K562 (cell line): ENCODE measurements around the gene SPSB1. TPM values are rescaled to one million over a fixed set of nuclear protein-coding genes. Genes with fewer than 3 reads are reported as not detected.

Source experiments
- ATAC-seq: fragments of 200-7000 bp; cut with Tn5 transposase; 3 replicates; pipeline ENCODE4 v1.9.1; 2020; ENCODE audit warnings: moderate library complexity
- BruUV-seq: library from RNA; stranded (reverse); fragments of 400-500 nt; replicated peaks from 2 replicates; lab custom pipeline; 2021; lab: Mats Ljungman, UMichigan
- CTCF ChIA-PET: fragments of 300-600 bp; formaldehyde crosslinking; extraction: SDS; loops from one replicate; lab custom pipeline; 2021; ENCODE audit warnings: low intra/inter-chr PET ratio; lab: Yijun Ruan, JAX
- POLR2A ChIA-PET: fragments of 300-600, 350-650 bp; sonication (Branson Sonifier 250); formaldehyde crosslinking; extraction: SDS; loops from one replicate; lab custom pipeline; 2021; ENCODE audit warnings: antibody characterized with exemption, inconsistent platforms; lab: Yijun Ruan, JAX
- DNase-seq, 4 experiments: peaks; one replicate each; pipeline versions ENCODE4 v3.0.0 to v3.0.0-alpha.2; 2011 to 2018; ENCODE audit warnings: low spot score in 3 of 4, mixed read lengths in 3 of 4; ENCODE audit errors: extremely low read depth in 1 of 4
- FAIRE-seq: peaks from 2 replicates; lab custom pipeline; 2011; peaks lifted over from hg19 to GRCh38; lab: Jason Lieb, UNC
- H2AFZ ChIP-seq: 2 replicates; pipeline ENCODE4 v1.6.0; 2011; ENCODE audit warnings: low read depth, low read length, control low read depth, inconsistent platforms
- H3K27ac ChIP-seq: fragments of 200-600 bp; 3 replicates; pipeline ENCODE4 v1.8.0; 2011; ENCODE audit warnings: low read depth, mild to moderate bottlenecking, control low read depth, inconsistent platforms, low read length, moderate library complexity, mixed read lengths; ENCODE audit errors: extremely low read depth
- H3K27me3 ChIP-seq, 2 experiments: fragments of 300-600 bp in 1 of 2; 2 replicates in 1 of 2; 3 replicates in 1 of 2; pipeline versions ENCODE4 v1.6.0 to v1.8.0; 2011; ENCODE audit warnings: inconsistent platforms in 2 of 2, low read length in 2 of 2, mild to moderate bottlenecking in 1 of 2, mixed read lengths in 1 of 2, moderate library complexity in 1 of 2; ENCODE audit not compliant: control insufficient read depth in 2 of 2, insufficient read depth in 2 of 2
- H3K36me3 ChIP-seq: fragments of 300-600 bp; 3 replicates; pipeline ENCODE4 v1.8.0; 2011; ENCODE audit warnings: mild to moderate bottlenecking, low read length, inconsistent platforms; ENCODE audit not compliant: control insufficient read depth, insufficient read depth
- H3K4me1 ChIP-seq, 2 experiments: fragments of 200-600 bp in 1 of 2; replicated peaks in 1 of 2; 2 replicates in 1 of 2; 3 replicates in 1 of 2; pipeline versions ENCODE4 v1.5.1 to v1.8.0; 2011; ENCODE audit warnings: inconsistent platforms in 2 of 2, low read length in 2 of 2, mild to moderate bottlenecking in 1 of 2, mixed read lengths in 1 of 2, moderate library complexity in 1 of 2; ENCODE audit not compliant: control insufficient read depth in 2 of 2, insufficient read depth in 2 of 2
- H3K4me2 ChIP-seq: 2 replicates; pipeline ENCODE4 v1.6.1; 2011; ENCODE audit warnings: low read length, control low read depth, inconsistent platforms, mixed read lengths; ENCODE audit not compliant: insufficient read depth
- H3K4me3 ChIP-seq: fragments of 200-600 bp; sonication (generic), shearing (Covaris generic); 2 replicates; pipeline ENCODE4 v1.5.1; 2016; ENCODE audit warnings: control low read depth, inconsistent platforms
- H3K79me2 ChIP-seq: fragments of 200-600 bp; 3 replicates; pipeline ENCODE4 v1.8.0; 2011; ENCODE audit warnings: low read length, inconsistent platforms; ENCODE audit not compliant: control insufficient read depth, insufficient read depth
- H3K9ac ChIP-seq, 2 experiments: 2 replicates each; pipeline versions ENCODE4 v1.6.0 to v1.6.1; 2011; ENCODE audit warnings: low read depth in 2 of 2, low read length in 2 of 2, control low read depth in 1 of 2, inconsistent platforms in 1 of 2, mild to moderate bottlenecking in 1 of 2, mixed read lengths in 1 of 2; ENCODE audit not compliant: insufficient read depth in 1 of 2
- H3K9me1 ChIP-seq: one replicate; pipeline ENCODE4 v1.6.0; 2011; ENCODE audit warnings: inconsistent platforms, mild to moderate bottlenecking, low read length, moderate library complexity; ENCODE audit not compliant: control insufficient read depth, insufficient read depth
- H3K9me3 ChIP-seq: replicated peaks from 2 replicates; pipeline ENCODE4 v1.5.1; 2011; ENCODE audit warnings: low read depth, low read length, inconsistent platforms; ENCODE audit not compliant: control insufficient read depth, insufficient read depth
- H4K20me1 ChIP-seq: replicated peaks from 2 replicates; pipeline ENCODE4 v1.6.1; 2011; ENCODE audit warnings: low read length, inconsistent platforms, mixed read lengths; ENCODE audit not compliant: control insufficient read depth, insufficient read depth
- BRF1 ChIP-seq: IDR thresholded peaks from 3 replicates; pipeline ENCODE4 v1.6.1; 2011; ENCODE audit warnings: borderline replicate concordance, mild to moderate bottlenecking; ENCODE audit not compliant: insufficient read length; ENCODE audit errors: extremely low read depth
- CEBPG ChIP-seq, 3 experiments: fragments of 200-800 bp in 1 of 3; sonication (Bioruptor generic) in 1 of 3; sonication (generic) in 1 of 3; formaldehyde crosslinking in 1 of 3; IDR thresholded peaks in 2 of 3; conservative IDR thresholded peaks in 1 of 3; 2 replicates each; pipeline versions ENCODE4 v1.6.1 to v1.8.0; 2016 to 2022; ENCODE audit warnings: missing compliant biosample characterization in 2 of 3, missing genetic modification characterization in 2 of 3, mild to moderate bottlenecking in 1 of 3, missing genetic modification reagents in 1 of 3
- EGR1 ChIP-seq: fragments of 450-650 bp; conservative IDR thresholded peaks from 2 replicates; pipeline ENCODE4 v1.6.1; 2017; ENCODE audit warnings: mild to moderate bottlenecking
- HCFC1 ChIP-seq: IDR thresholded peaks from 2 replicates; pipeline ENCODE4 v1.6.1; 2012; ENCODE audit warnings: low read depth, low read length, improper control_type of control experiment
- KAT2B ChIP-seq: IDR thresholded peaks from one replicate; pipeline ENCODE4 v1.6.1; 2012; ENCODE audit warnings: low read depth, mild to moderate bottlenecking, control low read depth, inconsistent platforms, low read length, moderate library complexity
- MAFF ChIP-seq: IDR thresholded peaks from 2 replicates; pipeline ENCODE4 v1.6.1; 2012; ENCODE audit warnings: low read length, improper control_type of control experiment
- TAF15 ChIP-seq: fragments of 200-400 bp; formaldehyde crosslinking; IDR thresholded peaks from 2 replicates; pipeline ENCODE4 v1.6.1; 2017; ENCODE audit warnings: mild to moderate bottlenecking, low read depth, low read length, moderate library complexity
- YBX1 ChIP-seq: fragments of 450-650 bp; IDR thresholded peaks from 2 replicates; pipeline ENCODE4 v1.7.1; 2016; ENCODE audit warnings: mild to moderate bottlenecking
- WGBS: fragments of 100-300 bp; shearing (Covaris generic); methylation state at CpG from one replicate; pipeline ENCODE4 v1.1.6; 2016; ENCODE audit warnings: low coverage, mixed read lengths; ENCODE audit not compliant: insufficient coverage; ENCODE audit errors: missing lambda C conversion rate; 5-methylcytosine and 5-hydroxymethylcytosine counted together
- in situ Hi-C: fragments of 300-500 bp; cut with MboI; formaldehyde crosslinking; loops from 4 replicates; pipeline ENCODE4 v1.15.0; 2018; ENCODE audit warnings: inconsistent platforms, mixed read lengths
- intact Hi-C: fragments of 100-400 bp; cut with micrococcal nuclease; formaldehyde crosslinking; loops from 2 replicates; pipeline ENCODE4 v1.14.2; 2022
- polyA plus RNA-seq, 8 experiments: library from polyadenylated mRNA; depleted of rRNA in 4 of 8; stranded (reverse) in 5 of 8; unstranded in 3 of 8; fragments of >200 nt; fragmentation: Nextera tagmentation in 2 of 8; fragmentation: Illumina TruSeq in 1 of 8; extraction: Ambion mirVana in 2 of 8; extraction: Trizol in 1 of 8; gene quantifications; 2 replicates each; pipeline versions ENCODE4 v1.2.1 to v1.2.3, GENCODE V29; 2011 to 2014; ENCODE audit warnings: inconsistent platforms in 1 of 8, missing spikeins in 1 of 8
- total RNA-seq, 7 experiments: library from RNA; depleted of rRNA in 6 of 7; stranded (reverse); fragments of >200 nt in 6 of 7; fragmentation: Illumina TruSeq in 2 of 7; extraction: Trizol in 2 of 7; gene quantifications; 2 replicates each; pipeline versions ENCODE4 v1.2.1 to v1.2.3, GENCODE V29; 2011 to 2021; ENCODE audit warnings: low replicate concordance in 1 of 7

The SPSB1 gene
- total and polyA plus RNA-seq, 9 of the 15 experiments (the other 6 are each of a cell fraction or from before 2014, with no cell fraction given): 0.06 to 0.35 (median 0.14) TPM; not detected in 6

DNA sequence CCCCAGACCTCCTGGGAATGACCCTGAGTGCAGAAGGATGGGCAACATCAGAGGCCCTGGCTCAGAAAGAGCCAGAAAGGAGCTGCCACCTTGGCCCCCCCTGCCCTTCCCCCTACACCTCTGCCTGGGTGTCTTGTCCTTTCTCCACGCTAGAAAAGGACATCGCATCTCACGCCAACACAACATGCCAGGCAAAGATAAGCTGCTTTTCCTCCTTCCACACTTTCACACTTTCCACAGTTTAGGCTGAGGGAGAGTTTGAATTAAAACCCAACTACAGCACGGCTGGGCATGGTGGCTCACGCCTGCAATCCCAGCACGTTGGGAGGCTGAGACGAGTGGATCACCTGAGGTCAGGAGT, 109.5 kb downstream of the SPSB1 start:
- DNase-seq (no peak), FAIRE-seq (no peak), ATAC-seq (no peak)
- no TSS peak for BruUV-seq
- Histone ChIP-seq H3K9me1 (no peaks in the 10 kb centered on the region), H3K4me3 (no peak overlapping the region), H2AFZ (no peak overlapping the region), H3K27me3 (peaks cover 62 to 86% of the 10 kb centered on the region in 2 experiments), H3K9me3 (no peaks in the 10 kb centered on the region), H3K4me2 (no peak overlapping the region), H3K27ac (no peak overlapping the region), H3K4me1 (peaks cover 0 to 6% of the 10 kb centered on the region in 2 experiments; a peak in 1 of 5 replicates), H3K9ac (no peak overlapping the region), H4K20me1 (peaks cover 5% of the 10 kb centered on the region; the same call in 1 of the 2 replicates), H3K36me3 (no peaks in the 10 kb centered on the region), H3K79me2 (no peaks in the 10 kb centered on the region)
- in situ Hi-C loops: no loop called here
- 4% methylated on average over 7 of the region's 7 CpGs for WGBS
- no peak for TF ChIP-seq KAT2B
- no peak for TF ChIP-seq BRF1
- no peak for TF ChIP-seq YBX1
- no peak for TF ChIP-seq HCFC1
- no peak for TF ChIP-seq TAF15
- TF ChIP-seq MAFF: no peak
- no peak for TF ChIP-seq CEBPG (CRISPR knock-in tag; IDR thresholded peaks at IDR 0.05)
- no peak for TF ChIP-seq CEBPG (tag; conservative IDR thresholded peaks at IDR 0.05 in 1 of 2, IDR thresholded peaks at IDR 0.05 in 1 of 2)
- TF ChIP-seq EGR1: no peak
- ChIA-PET POLR2A (no interaction called here), CTCF (no interaction called here)
- intact Hi-C loops: no loop called here
